Measurements from ENCODE around the gene ATXN1. TPM values are rescaled to one million over a fixed set of nuclear protein-coding genes. Genes with fewer than 3 reads are reported as not detected.
"Not testable (repeated sequence)": the region's sequence is repeated elsewhere in the genome, so short reads cannot be mapped to it uniquely, and the experiment has no call there.

The ATXN1 gene
- total RNA-seq, 2 experiments from 2014 or later: 34.1 to 36.7 TPM

GRCh38 chr6:16712931-16713484 lies 48.3 kb downstream of the ATXN1 start:
- peak; percentile 62 for DNase-seq
- H3K9me3 Mint-ChIP-seq: no peaks in the 10 kb centered on the region
- H3K36me3 Mint-ChIP-seq: peaks cover 2% of the 10 kb centered on the region
- peak overlapping the region; percentile 92 for H3K27ac Mint-ChIP-seq
- CTCF ChIA-PET: interaction anchor here (0.7 to 2.6 kb wide), 11 partner anchors 11 to 202 kb away, joined by 3 to 19 read pairs (median 4); partner anchors contain the start of gene ATXN1
- H3K4me1 Mint-ChIP-seq (ENCODE audit: low read depth): peaks cover 70% of the 10 kb centered on the region
- intact Hi-C loops (cut with micrococcal nuclease): loop anchor here (1.0 to 5.0 kb wide), 13 partner anchors 9 to 994 kb away; partner anchors contain the start of genes ATXN1 and NUP153
- POLR2A ChIA-PET: interaction anchor here (0.8 to 3.7 kb wide), 13 partner anchors 9 to 391 kb away, joined by 3 to 31 read pairs (median 5); partner anchors contain the start of gene ATXN1
- H3K4me3 Mint-ChIP-seq: peak overlapping the region; percentile 64
- H3K27me3 Mint-ChIP-seq: no peaks in the 10 kb centered on the region

- Mint-ChIP-seq H3K36me3 (peaks cover 2% of the 10 kb centered on the region), H3K4me3 (peak overlapping the region; percentile 64), H3K4me1 (ENCODE audit: low read depth) (peaks cover 70% of the 10 kb centered on the region), H3K9me3 (no peaks in the 10 kb centered on the region), H3K27me3 (no peaks in the 10 kb centered on the region), H3K27ac (peak overlapping the region; percentile 92)
- DNase-seq: peak; percentile 69
- ChIA-PET CTCF (interaction anchor here (0.7 to 2.6 kb wide), 11 partner anchors 12 to 202 kb away, joined by 3 to 19 read pairs (median 4); partner anchors contain the start of gene ATXN1), POLR2A (interaction anchor here (0.8 to 3.7 kb wide), 13 partner anchors 8 to 390 kb away, joined by 3 to 31 read pairs (median 5); partner anchors contain the start of gene ATXN1)
- intact Hi-C loops (cut with micrococcal nuclease): loop anchor here (1.0 to 5.0 kb wide), 11 partner anchors 8 to 995 kb away; partner anchors contain the start of genes ATXN1 and NUP153
Observed at GRCh38 chr6:16712255-16712930, 48.9 kb downstream of the ATXN1 start.

GRCh38 chr6:16711546-16712254 lies 49.6 kb downstream of the ATXN1 start:
- CTCF ChIA-PET: interaction anchor here (1.2 to 2.6 kb wide), 7 partner anchors 12 to 200 kb away, joined by 3 to 19 read pairs (median 4); partner anchors contain the start of gene ATXN1
- Mint-ChIP-seq H3K36me3 (no peaks in the 10 kb centered on the region), H3K4me3 (peak overlapping the region; percentile 72), H3K9me3 (no peaks in the 10 kb centered on the region), H3K4me1 (ENCODE audit: low read depth) (peaks cover 71% of the 10 kb centered on the region), H3K27me3 (no peaks in the 10 kb centered on the region), H3K27ac (peak overlapping the region; percentile 92)
- intact Hi-C loops (cut with micrococcal nuclease): loop anchor here (1.0 to 5.0 kb wide), 13 partner anchors 7 to 996 kb away; partner anchors contain the start of genes ATXN1 and NUP153
- POLR2A ChIA-PET: interaction anchor here (1.6 to 3.7 kb wide), 5 partner anchors 12 to 51 kb away, joined by 3 to 31 read pairs (median 10); partner anchors contain the start of gene ATXN1
- peak; percentile 76 for DNase-seq

- ChIA-PET POLR2A (interaction anchor here (1.1 to 2.1 kb wide), 2 partner anchors 16 to 286 kb away, joined by 3 to 6 read pairs; no protein-coding TSS in a partner anchor), CTCF (interaction anchor here (0.6 to 0.7 kb wide), 2 partner anchors 55 to 379 kb away, joined by 3 read pairs; no protein-coding TSS in a partner anchor)
- H3K4me3 Mint-ChIP-seq: no peak overlapping the region
- intact Hi-C loops (cut with micrococcal nuclease): no loop called here
- peaks cover 2% of the 10 kb centered on the region for H3K36me3 Mint-ChIP-seq
- peak overlapping the region; percentile 49 for H3K27ac Mint-ChIP-seq
- H3K27me3 Mint-ChIP-seq: no peaks in the 10 kb centered on the region
- H3K9me3 Mint-ChIP-seq: no peaks in the 10 kb centered on the region
- DNase-seq: no peak
- peaks cover 63% of the 10 kb centered on the region for H3K4me1 Mint-ChIP-seq (ENCODE audit: low read depth)
Observed at GRCh38 chr6:16706911-16707783, 54.1 kb downstream of the ATXN1 start.

GRCh38 chr6:16706491-16706890 lies 54.8 kb downstream of the ATXN1 start:
- H3K36me3 Mint-ChIP-seq; H3K4me3 Mint-ChIP-seq; H3K27ac Mint-ChIP-seq; H3K27me3 Mint-ChIP-seq; H3K9me3 Mint-ChIP-seq; intact Hi-C loops (cut with micrococcal nuclease); DNase-seq: not testable (repeated sequence)
- H3K4me1 Mint-ChIP-seq (ENCODE audit: low read depth): peaks cover 60% of the 10 kb centered on the region
- POLR2A ChIA-PET: interaction anchor here (2.1 kb wide), 1 partner anchor 15 kb away, joined by 6 read pairs; no protein-coding TSS in a partner anchor
- CTCF ChIA-PET: interaction anchor here (0.6 to 0.7 kb wide), 2 partner anchors 56 to 380 kb away, joined by 3 read pairs; no protein-coding TSS in a partner anchor

- H3K27ac Mint-ChIP-seq: peak overlapping the region; percentile 87
Observed at GRCh38 chr6:16706029-16706428, 55.2 kb downstream of the ATXN1 start.

GRCh38 chr6:16705081-16705993 lies 55.9 kb downstream of the ATXN1 start:
- H3K36me3 Mint-ChIP-seq: peaks cover 5% of the 10 kb centered on the region
- CTCF ChIA-PET: interaction anchor here (1.3 kb wide), 1 partner anchor 14 kb away, joined by 3 read pairs; no protein-coding TSS in a partner anchor
- intact Hi-C loops (cut with micrococcal nuclease): loop anchor here (2.0 kb wide), 1 partner anchor 15 kb away; no protein-coding TSS in a partner anchor
- peaks cover 2% of the 10 kb centered on the region for H3K9me3 Mint-ChIP-seq
- peak overlapping the region; percentile 87 for H3K27ac Mint-ChIP-seq
- peak overlapping the region; percentile 87 for H3K4me3 Mint-ChIP-seq
- peaks cover 64% of the 10 kb centered on the region for H3K4me1 Mint-ChIP-seq (ENCODE audit: low read depth)
- POLR2A ChIA-PET: interaction anchor here (1.4 to 1.7 kb wide), 3 partner anchors 24 to 285 kb away, joined by 3 to 5 read pairs (median 3); no protein-coding TSS in a partner anchor
- H3K27me3 Mint-ChIP-seq: no peaks in the 10 kb centered on the region
- no peak for DNase-seq

More at GRCh38 chr6:16706029-16706428, 55.2 kb downstream of the ATXN1 start:
- Mint-ChIP-seq H3K27me3 (no peaks in the 10 kb centered on the region), H3K36me3 (peaks cover 5% of the 10 kb centered on the region), H3K9me3 (peaks cover 2% of the 10 kb centered on the region), H3K4me3 (no peak overlapping the region), H3K4me1 (ENCODE audit: low read depth) (peaks cover 61% of the 10 kb centered on the region)
- intact Hi-C loops (cut with micrococcal nuclease): no loop called here
- DNase-seq: no peak
- POLR2A ChIA-PET: interaction anchor here (2.1 kb wide), 1 partner anchor 15 kb away, joined by 6 read pairs; no protein-coding TSS in a partner anchor
- CTCF ChIA-PET: no interaction called here

GRCh38 chr6:16704401-16705045 lies 56.7 kb downstream of the ATXN1 start:
- Mint-ChIP-seq H3K27me3 (no peaks in the 10 kb centered on the region), H3K9me3 (peaks cover 2% of the 10 kb centered on the region), H3K27ac (peak overlapping the region; percentile 87), H3K36me3 (peaks cover 5% of the 10 kb centered on the region), H3K4me3 (peak overlapping the region; percentile 87), H3K4me1 (ENCODE audit: low read depth) (peaks cover 69% of the 10 kb centered on the region)
- ChIA-PET POLR2A (interaction anchor here (0.6 to 1.7 kb wide), 7 partner anchors 8 to 284 kb away, joined by 3 to 5 read pairs (median 3); no protein-coding TSS in a partner anchor), CTCF (interaction anchor here (1.0 to 1.3 kb wide), 4 partner anchors 13 to 372 kb away, joined by 3 to 4 read pairs (median 4); partner anchors contain the start of gene ATXN1)
- intact Hi-C loops (cut with micrococcal nuclease): loop anchor here (1.0 to 2.0 kb wide), 2 partner anchors 8 to 14 kb away; no protein-coding TSS in a partner anchor
- DNase-seq: peak; percentile 86

- H3K27me3 Mint-ChIP-seq; H3K4me3 Mint-ChIP-seq; POLR2A ChIA-PET; H3K27ac Mint-ChIP-seq; H3K36me3 Mint-ChIP-seq; DNase-seq; intact Hi-C loops (cut with micrococcal nuclease); H3K9me3 Mint-ChIP-seq: not testable (repeated sequence)
- peaks cover 80% of the 10 kb centered on the region for H3K4me1 Mint-ChIP-seq (ENCODE audit: low read depth)
- CTCF ChIA-PET: interaction anchor here (1.0 kb wide), 1 partner anchor 13 kb away, joined by 3 read pairs; no protein-coding TSS in a partner anchor
Observed at GRCh38 chr6:16702627-16703378, 58.5 kb downstream of the ATXN1 start.
